ENCODE data around the gene ERC2. TPM values are rescaled to one million over a fixed set of nuclear protein-coding genes. Genes with fewer than 3 reads are reported as not detected.

ERC2 gene
- polyA plus RNA-seq, 2 of the 4 experiments (the other 2 are of a cell fraction), result 0.16 TPM; not detected in 1

- TF ChIP-seq RFX5 (IDR thresholded peaks at IDR 0.05) (no peak), ESRRA (IDR thresholded peaks at IDR 0.05; ENCODE audit: borderline replicate concordance, low read length) (no peak)
Measured at GRCh38 chr3:55888282-55888885, 579.9 kb downstream of the ERC2 start (continued).

- Histone ChIP-seq H3K4me1 (no peaks in the 10 kb centered on the region; the same call in 2 of the 3 replicates), H3K4me2 (no peak overlapping the region), H3K9me3 (no peaks in the 10 kb centered on the region), H3K27ac (no peak overlapping the region), H3K4me3 (no peak overlapping the region)
- WGBS (ENCODE audit: missing lambda C conversion rate), result 6% methylated on average over 1 of the region's 1 CpG
- TF ChIP-seq CEBPB (IDR thresholded peaks at IDR 0.05), result no peak
- DNase-seq (ENCODE audit: low read depth in 1 of 2, low spot score in 1 of 2) (no peak), ATAC-seq (no peak), FAIRE-seq (no peak)
- ChIA-PET CTCF (no interaction called here), POLR2A (no interaction called here)
Measured at GRCh38 chr3:55885721-55886120, 582.5 kb downstream of the ERC2 start.

- H3K27ac ChIP-seq, result no peak overlapping the region
- TF ChIP-seq RARB (CRISPR knock-in tag; IDR thresholded peaks at IDR 0.05), result no peak
- no peak for TF ChIP-seq PHF8 (IDR thresholded peaks at IDR 0.05; ENCODE audit: borderline replicate concordance, low read depth)
- TF ChIP-seq CBX8 (IDR thresholded peaks at IDR 0.05), result no peak
- no peak for TF ChIP-seq TP53 (CRISPR knock-in tag; IDR thresholded peaks at IDR 0.05)
- no peak for TF ChIP-seq KDM5A (IDR thresholded peaks at IDR 0.05)
- TF ChIP-seq ZC3H11A (IDR thresholded peaks at IDR 0.05), result no peak
- no peak for TF ChIP-seq ESRRA (IDR thresholded peaks at IDR 0.05; ENCODE audit: borderline replicate concordance, low read length)
- no peak for TF ChIP-seq POLR2A (IDR thresholded peaks at IDR 0.05; ENCODE audit: low read length)
- no peak for TF ChIP-seq FOSB (CRISPR knock-in tag; IDR thresholded peaks at IDR 0.05)
- no peak for TF ChIP-seq CEBPB (IDR thresholded peaks at IDR 0.05)
- no peak for TF ChIP-seq HES2 (IDR thresholded peaks at IDR 0.05)
- TF ChIP-seq HMGXB4 (CRISPR knock-in tag; IDR thresholded peaks at IDR 0.05; ENCODE audit: borderline replicate concordance), result no peak
- no peak for TF ChIP-seq SMC3 (IDR thresholded peaks at IDR 0.05)
- no peak for TF ChIP-seq JUNB (IDR thresholded peaks at IDR 0.05)
- no peak for TF ChIP-seq HOXB5 (CRISPR knock-in tag; IDR thresholded peaks at IDR 0.05)
- TF ChIP-seq GATA3 (IDR thresholded peaks at IDR 0.05; ENCODE audit: borderline replicate concordance), result no peak
- TF ChIP-seq MYC (IDR thresholded peaks at IDR 0.05; ENCODE audit: borderline replicate concordance, low read length), result no peak
- TF ChIP-seq USF2 (IDR thresholded peaks at IDR 0.05), result no peak
- TF ChIP-seq MAFK (IDR thresholded peaks at IDR 0.05; ENCODE audit: partially characterized antibody), result no peak
- no peak for ATAC-seq
- no peak for DNase-seq (ENCODE audit: low read depth in 1 of 2, low spot score in 1 of 2)
- ChIA-PET POLR2A (no interaction called here), CTCF (no interaction called here)
- WGBS (ENCODE audit: missing lambda C conversion rate), result 18% methylated on average over 2 of the region's 2 CpGs
- H3K4me2 ChIP-seq, result no peak overlapping the region
- no peaks in the 10 kb centered on the region for H3K9me3 ChIP-seq
- no peak for FAIRE-seq
- H3K4me1 ChIP-seq, result no peaks in the 10 kb centered on the region; the same call in 2 of the 3 replicates
- H3K4me3 ChIP-seq, result no peak overlapping the region
Measured at GRCh38 chr3:55884491-55885285, 583.6 kb downstream of the ERC2 start.
